GM21619 (cell line): ENCODE measurements around the gene RALB.

Experiments
- ATAC-seq: cut with Tn5 transposase; IDR thresholded peaks from one replicate; pipeline ENCODE4 v1.9.1; 2021; ENCODE audit not compliant: unreplicated experiment

RALB gene

DNA sequence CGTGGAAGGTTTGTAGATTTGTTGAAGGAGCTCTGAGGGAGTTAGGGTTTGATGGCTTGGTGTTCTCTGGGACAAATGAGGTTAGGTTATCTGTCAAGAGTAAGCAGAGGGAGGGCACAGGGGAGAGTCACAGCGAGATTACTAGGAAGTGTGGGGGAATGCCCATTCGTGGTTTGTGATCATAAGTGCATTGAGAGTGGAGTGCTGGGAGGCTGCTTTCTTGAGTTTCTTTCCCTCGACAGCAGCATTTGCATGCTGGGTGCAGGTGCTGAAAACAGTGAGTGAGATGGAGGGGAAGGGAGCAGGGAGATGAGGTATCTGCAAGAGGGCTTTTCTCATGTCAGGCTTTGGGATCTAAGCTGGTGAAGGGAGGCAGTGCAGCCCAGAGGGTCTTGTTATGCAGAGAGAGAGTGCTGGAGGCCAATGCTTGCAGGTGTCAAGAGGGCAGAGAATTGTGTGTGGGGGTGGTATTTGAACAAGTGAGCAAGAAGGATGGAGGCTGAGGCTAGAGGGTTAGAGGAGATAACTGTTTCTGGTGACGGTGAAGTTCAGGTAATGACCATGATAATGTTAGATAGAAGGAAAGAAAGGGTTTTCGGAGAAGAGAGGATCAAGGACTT, 8.8 kb downstream of the RALB start:
- peak; percentile 94 for ATAC-seq

GRCh38 chr2:120262150-120262549, 9.5 kb downstream of the RALB start:
- no peak for ATAC-seq

DNA sequence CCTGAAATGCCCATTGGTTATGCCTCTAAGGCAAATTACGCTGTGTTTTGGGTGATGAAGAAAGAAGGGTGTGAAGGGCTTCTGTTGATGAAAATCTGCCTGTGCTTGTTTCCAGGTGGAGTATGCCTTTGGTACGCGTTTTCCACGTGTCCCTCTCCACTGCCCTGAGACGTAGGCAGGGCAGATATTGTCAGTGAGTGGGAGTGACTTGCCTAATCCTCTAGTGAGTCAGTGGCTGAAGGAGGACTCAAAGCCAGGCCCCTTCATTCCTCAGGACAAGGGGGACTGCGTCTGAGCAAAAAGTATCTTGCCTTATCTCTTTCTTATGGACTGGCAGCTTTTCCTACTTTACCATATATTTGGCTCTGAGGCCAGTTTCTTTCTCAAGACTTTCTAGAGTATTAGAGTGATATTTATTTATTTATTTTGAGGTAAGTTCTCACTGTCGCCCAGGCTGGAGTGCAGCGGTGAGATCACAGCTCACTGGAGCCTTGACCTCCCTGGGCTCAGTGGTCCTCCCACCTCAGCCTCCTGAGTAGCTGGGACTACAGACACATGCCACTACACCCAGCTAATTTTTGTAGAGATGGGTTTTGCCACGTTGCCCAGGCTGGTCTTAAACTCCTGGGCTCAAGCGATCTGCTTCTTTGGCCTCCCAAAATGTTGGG, 10.2 kb downstream of the RALB start:
- no peak for ATAC-seq

GRCh38 chr2:120265006-120265405, 12.4 kb downstream of the RALB start:
- ATAC-seq, result no peak

- ATAC-seq, result no peak
Observed at GRCh38 chr2:120267348-120267747, 14.7 kb downstream of the RALB start.

DNA sequence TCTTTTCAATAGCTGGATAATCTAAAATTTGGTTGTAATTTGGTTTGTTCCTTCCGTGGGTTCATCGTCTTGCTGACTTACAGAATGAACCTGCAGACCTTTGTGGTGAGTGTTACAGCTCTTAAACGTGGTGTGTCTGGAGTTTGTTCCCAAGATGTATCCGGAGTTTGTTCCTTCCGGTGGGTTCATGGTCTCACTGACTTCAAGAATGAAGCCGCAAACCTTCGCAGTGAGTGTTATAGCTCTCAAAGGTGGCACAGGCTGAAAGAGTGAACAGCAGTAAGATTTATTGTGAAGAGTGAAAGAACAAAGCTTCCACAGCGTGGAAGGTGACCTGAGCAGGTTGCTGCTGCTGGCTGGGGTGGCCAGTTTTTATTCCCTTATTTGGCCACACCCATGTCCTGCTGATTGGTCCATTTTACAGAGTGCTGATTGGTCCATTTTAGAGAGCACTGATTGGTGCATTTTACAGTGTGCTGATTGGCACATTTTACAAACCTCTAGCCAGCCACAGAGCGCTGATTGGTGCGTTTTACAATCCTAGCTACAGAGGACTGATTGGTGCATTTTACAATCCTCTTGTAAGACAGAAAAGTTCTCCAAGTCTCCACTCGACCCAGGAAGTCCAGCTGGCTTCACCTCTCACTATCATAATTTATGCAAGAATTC, 16.6 kb downstream of the RALB start:
- no peak for ATAC-seq

- no peak for ATAC-seq
Observed at GRCh38 chr2:120269816-120270215, 17.2 kb downstream of the RALB start.

GRCh38 chr2:120271711-120272379, 19.2 kb downstream of the RALB start:
- no peak for ATAC-seq

GRCh38 chr2:120272763-120273481, 20.3 kb downstream of the RALB start:
- no peak for ATAC-seq

GRCh38 chr2:120275617-120276400, 23.2 kb downstream of the RALB start:
- ATAC-seq, result no peak

DNA sequence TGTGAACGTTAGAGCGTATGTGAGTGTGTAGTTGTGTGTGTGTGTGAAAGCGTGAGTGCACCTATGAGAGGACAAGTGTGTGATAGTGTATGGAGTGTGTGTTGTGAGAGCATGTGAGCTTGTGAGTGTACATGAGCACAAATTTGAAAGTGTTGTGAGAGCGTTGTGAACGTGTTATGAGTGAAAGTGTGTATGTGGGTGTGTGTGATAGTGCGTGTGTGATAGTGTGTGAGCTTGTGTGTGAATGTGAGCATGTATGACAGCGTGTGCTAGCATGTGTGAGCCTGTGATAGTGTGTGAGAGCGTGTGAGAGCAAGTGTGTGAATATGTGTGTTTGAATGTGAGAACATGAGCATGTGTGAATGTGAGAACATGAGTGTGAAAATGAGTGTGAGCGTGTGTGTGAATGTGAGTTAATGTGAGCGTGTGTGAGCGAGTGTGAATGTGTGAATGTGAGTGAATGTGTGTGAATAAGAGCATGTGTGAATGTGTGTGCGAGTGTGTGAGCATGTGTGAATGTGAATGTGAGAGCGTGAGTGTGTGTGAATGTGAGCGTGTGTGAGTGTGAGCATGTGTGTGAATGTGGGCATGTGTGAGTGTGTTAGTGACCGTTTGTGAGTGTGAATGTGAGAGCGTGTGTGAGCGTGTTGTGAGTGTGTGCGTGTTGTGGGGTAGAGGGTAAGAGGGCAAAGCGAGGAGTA, 25.0 kb downstream of the RALB start:
- ATAC-seq, result no peak

GRCh38 chr2:120278901-120279300, 26.2 kb downstream of the RALB start:
- no peak for ATAC-seq

DNA sequence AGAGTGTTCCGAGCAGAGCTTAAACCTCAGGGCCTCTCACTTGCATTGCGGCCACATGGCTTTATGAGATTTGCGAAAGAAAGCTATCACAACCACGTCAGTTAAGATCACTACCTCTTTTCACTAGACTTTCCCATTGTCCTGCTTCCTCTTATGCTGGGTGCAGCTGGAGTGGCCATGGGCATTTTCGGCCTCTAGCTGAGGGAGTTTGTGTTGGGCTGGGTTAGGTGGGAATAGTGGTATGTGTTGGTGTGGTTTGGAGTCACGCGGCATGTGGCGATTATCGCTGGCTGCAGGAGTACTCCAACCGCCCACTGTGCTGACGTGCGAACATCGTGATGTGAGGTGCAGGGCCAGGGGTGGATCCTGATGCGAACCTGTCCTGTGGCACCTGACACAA, 27.1 kb downstream of the RALB start:
- ATAC-seq, result no peak

- ATAC-seq, result no peak
Observed at GRCh38 chr2:120283649-120284048, 31.0 kb downstream of the RALB start.

- ATAC-seq, result no peak
Observed at GRCh38 chr2:120285056-120285455, 32.4 kb downstream of the RALB start.

DNA sequence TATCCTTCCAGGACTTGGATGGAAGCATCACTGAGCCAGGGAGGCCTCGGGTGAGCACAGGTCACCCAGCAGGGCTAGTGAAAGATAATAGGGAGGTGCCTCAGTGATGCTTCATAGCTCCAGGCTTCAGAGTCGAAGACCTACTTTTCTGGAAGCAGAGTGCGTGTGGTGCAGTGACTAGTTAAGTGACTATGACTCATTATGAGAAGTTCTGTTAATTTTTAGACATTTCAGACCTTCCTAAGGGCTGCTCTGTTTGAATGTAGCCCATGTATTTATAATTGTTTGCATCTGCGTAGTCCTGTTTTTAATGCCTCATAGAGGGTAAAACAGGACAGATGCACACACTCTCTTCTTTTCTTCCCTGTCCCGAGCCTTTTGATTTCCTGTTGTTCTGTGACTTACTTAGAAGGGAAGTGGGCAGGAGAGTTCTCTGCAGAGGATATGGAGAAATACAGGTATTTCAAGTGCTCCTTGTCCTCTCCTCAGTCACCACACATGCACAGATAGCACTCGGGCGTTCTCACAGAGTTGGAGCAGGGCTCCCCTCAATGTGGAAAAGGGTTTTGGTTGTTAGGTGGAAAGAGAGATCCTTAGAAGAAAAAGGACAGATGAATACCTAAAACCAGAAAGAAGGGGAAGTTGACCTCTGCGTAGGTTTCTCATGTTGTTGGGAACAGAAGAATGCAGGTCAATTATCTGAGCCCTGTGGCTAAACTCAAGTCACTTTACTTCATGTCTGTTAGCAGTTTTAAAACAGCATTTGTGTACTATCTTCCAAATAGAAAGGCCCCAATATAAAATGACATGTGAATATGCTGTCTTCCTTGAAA, 34.7 kb downstream of the RALB start:
- peak; percentile 98 for ATAC-seq

- ATAC-seq, result no peak
Observed at GRCh38 chr2:120288016-120288373, 35.3 kb downstream of the RALB start.

GRCh38 chr2:120289221-120289906, 36.7 kb downstream of the RALB start:
- no peak for ATAC-seq
